Stimulated activated CD4-positive, alpha-beta T cell treated with anti-CD3 and anti-CD28 coated beads, Interleukin-15, amount 100 ng/mL, for 48 hours (primary cell): ENCODE results near the gene PLCL2.
"Not testable (repeated sequence)": the region's sequence is repeated elsewhere in the genome, so short reads cannot be mapped to it uniquely, and the experiment has no call there.

ENCODE experiments used
- DNase-seq, 2 donors: peaks; one replicate each; pipeline ENCODE4 v3.0.0-alpha.2; 2020; ENCODE audit warnings: low read depth in 2 of 2

The PLCL2 gene

DNA sequence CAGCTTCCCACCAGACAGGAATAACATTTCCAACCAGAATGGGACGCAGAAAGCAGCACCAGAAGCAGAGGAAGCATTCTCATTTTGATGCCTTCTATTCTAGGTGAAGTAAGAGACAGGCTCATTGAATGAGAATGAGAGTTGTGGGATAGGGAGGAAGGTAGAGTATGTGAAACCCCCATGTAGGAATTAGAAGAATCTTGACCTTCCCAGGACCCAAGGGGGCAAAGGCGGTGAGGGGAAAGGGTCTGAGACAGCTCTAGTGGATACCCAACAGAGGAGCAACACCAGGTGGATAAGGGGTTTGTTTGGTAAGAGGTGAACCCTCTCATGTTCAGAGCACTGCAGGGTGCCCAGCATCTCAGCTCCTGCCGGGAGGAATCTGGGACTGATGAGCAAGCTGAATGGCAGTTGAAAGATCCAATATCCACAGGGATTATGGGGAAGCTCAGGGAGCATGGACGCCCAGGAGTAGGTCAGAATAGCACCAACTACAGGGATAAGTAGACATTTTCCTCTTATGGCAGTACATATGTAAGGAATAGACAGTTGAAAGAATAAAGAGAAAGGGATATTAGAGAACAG lies 77.0 kb downstream of the PLCL2 start:
- DNase-seq: no peak

DNA sequence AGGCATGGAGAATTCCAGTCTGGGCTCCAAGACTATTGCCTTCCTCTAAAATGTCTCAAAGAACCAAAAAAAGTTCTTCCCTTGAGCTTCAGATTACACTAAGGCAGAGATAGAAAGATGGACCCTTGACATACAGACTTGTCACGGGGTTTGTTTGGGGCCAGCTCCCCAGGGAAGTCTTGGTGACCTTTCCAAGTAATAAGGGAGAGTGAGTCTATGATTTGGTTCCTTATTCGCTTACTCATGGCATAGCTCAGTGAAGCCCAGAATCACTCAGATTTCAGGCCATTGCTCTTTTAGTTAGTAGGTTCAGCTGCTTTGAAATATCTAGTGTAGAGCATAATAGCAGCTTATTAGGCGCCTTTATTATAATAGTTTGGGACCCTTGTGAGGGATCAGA lies 90.3 kb downstream of the PLCL2 start:
- DNase-seq: no peak

DNA sequence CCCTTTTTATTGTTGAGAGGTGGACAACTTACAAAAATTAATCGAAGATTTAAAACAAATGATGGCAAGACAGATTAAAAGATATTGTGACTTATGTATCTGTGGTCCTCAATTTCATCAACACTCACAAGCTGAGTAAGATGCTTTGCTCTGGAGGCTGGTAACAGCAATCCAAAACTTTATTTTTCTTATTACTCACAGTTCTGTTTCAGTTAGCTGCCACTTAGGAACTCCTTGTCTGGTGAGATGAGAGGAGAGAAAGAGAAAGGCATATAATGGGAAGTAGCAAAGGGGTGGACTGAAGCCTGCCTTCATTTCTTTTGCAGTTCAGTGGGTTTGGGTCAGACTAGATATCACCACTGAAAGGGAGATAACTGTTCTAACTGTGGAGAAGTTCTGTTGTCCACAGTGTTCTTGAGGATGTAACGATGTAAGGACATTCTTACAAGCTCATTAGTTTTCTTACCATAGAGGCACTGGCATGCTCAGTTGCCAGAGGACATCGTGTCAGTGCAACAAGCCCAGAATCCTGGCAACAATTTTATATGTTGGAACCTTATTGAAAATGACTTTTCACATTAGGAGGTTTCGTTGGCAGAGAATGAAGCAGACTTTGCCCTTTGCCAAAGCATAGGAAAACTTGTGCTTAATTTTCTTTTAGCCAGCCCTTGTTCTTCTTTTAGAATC lies 93.6 kb downstream of the PLCL2 start:
- DNase-seq: no peak

DNA sequence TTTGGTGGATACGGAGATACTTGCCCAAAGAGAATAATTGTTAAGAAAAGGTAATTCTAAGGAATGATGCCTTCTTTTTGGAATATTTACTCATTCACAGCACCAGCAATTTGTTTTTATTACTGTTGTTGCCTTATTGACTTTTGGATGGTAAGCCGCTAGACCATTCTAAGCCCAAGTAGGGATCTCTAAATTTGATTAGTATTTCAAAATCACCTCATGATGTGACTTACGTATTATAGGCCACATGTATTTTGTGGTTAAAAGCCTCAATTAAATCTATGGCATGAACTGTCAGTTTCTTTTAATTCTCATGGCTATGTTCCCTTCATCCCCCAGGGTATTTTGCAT lies 94.1 kb downstream of the PLCL2 start:
- no peak for DNase-seq

DNA sequence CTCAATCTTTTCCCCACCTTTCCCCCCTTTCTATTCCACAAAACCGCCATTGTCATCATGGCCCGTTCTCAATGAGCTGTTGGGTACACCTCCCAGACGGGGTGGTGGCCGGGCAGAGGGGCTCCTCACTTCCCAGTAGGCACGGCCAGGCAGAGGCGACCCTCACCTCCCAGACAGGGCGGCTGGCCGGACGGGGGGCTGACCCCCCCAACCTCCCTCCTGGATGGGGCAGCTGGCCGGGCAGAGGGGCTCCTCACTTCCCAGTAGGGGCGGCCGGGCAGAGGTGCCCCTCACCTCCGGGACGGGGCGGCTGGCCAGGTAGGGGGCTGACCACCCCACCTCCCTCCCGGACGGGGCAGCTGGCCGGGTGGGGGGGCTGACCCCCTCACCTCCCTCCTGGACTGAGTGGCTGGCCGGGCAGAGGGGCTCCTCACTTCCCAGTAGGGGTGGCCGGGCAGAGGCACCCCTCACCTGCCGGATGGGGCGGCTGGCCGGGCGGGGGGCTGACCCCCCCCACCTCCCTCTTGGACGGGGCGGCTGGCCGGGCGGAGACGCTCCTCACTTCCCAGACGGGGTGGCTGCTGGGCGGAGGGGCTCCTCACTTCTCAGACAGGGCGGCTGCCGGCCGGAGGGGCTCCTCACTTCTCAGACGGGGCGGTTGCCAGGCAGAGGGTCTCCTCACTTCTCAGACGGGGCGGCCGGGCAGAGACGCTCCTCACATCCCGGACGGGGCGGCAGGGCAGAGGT lies 95.2 kb downstream of the PLCL2 start:
- not testable (repeated sequence) for DNase-seq

DNA sequence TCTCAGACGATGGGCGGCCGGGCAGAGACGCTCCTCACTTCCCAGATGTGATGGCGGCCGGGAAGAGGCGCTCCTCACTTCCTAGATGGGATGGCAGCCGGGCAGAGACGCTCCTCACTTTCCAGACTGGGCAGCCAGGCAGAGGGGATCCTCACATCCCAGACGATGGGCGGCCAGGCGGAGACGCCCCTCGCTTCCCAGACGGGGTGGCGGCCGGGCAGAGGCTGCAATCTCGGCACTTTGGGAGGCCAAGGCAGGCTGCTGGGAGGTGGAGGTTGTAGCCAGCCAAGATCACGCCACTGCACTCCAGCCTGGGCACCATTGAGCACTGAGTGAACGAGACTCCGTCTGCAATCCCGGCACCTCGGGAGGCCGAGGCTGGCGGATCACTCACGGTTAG lies 95.8 kb downstream of the PLCL2 start:
- not testable (repeated sequence) for DNase-seq

DNA sequence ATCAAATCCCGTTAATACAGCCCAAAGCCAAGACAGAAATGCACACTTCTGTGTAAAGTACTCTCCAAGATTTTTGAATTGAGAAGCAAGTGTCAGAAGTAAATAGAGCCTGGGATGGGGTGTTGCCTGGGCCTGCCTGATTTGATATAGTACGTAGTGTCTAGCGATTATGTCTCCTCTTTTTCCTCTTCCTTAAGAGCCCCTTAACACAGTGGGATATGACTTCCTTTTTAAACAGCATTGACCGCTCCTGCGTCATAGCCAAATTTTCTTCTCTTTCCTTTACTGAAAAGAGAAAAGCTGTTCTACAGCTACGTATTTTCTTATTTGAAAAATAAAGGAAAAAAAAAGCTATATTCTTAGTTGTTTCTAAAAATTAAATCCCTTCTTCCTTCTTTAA lies 97.7 kb downstream of the PLCL2 start:
- DNase-seq: no peak

DNA sequence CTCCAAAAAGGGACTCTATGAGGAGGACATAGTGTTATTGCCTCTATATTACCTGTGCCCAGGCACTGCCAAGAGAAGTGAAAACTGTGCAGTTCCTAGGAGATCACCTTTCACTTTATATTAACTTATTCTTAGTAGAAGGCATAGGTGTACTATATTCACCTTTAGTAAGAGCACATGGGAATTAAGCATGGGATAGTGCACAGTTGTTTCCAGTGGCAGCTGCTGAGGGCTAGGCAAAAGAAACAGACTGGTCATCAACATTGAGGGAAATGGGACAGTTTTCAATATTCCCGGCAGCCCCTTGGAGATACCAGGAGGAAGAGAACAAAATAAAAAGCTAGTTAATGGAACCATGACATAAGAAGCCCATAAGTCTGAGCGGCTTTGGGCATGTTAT lies 100.9 kb downstream of the PLCL2 start:
- no peak for DNase-seq

DNA sequence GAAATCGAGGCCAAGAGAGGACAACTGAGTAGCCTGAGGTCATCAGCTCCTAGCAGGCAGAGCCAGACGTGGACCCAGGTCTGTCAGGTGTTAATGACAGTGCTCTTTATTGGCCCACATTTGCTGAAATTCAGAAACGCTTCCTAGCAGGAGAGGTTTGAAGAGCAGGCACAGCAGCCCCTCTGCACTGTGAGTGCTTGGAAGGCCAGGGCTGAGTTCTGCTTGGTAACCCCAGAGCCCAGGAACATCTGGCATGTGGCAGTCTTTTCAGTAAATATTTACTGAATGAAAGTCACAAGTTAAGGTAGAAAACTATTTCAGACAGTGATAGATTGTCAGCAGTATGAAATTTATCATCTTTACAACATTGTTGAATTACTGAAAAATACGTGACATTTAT lies 102.4 kb downstream of the PLCL2 start:
- no peak for DNase-seq

DNA sequence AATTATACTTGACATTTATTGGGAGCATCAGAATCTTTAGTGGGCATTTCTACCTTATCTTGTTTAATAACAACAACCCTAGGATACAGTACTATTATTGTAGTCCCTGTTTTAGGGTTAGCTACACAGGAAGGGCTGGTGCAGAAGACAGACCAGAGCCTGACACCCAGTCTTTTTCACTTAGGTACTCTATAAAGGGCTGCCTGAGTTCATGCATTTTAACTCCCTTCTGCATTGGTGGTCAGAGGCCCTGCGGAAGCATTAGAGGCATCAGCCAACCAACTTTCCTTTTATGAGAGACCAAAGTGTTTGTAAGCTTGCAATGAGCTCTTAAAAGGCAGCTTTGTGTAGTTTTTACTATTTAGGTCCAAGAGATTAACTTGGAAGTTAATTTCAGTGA lies 105.4 kb downstream of the PLCL2 start:
- no peak for DNase-seq

DNA sequence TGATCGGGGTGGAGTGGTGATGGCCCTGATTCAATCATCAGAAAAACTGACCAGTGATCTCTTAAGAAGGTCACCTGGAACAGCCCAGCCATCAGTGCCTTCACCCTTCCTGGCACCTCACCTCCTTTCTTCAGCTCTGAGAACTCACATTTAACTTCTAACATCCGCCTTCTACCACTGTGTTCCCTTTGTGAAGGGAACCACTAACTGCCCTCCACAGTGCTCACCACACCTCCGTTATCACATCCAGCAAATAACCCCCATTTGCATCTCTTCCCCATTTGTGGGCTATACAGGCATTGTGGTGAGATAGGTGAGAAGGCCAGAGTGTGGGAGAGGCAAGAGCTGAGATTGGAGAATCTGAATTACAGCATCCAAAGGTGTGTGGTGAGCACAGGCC lies 107.4 kb downstream of the PLCL2 start:
- no peak for DNase-seq

DNA sequence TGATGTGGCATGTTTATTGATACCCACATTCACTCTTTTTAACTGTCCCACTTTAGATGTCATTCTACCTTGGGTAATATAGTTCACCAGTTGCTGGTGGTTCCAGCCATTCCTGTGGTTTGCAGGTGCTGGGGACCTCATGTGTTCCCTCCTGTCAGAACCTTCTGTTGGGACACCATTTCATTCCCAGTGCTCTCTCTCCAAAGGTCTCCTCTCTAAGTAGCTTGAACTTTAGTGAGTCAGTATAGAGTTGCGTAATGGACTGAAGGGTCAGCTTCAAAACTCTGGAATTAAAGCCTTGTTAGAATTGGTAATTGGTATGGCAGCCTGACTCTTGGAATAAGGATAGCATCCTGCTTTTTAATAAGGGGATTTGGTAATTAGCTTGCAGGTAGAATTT lies 108.5 kb downstream of the PLCL2 start:
- DNase-seq: no peak

DNA sequence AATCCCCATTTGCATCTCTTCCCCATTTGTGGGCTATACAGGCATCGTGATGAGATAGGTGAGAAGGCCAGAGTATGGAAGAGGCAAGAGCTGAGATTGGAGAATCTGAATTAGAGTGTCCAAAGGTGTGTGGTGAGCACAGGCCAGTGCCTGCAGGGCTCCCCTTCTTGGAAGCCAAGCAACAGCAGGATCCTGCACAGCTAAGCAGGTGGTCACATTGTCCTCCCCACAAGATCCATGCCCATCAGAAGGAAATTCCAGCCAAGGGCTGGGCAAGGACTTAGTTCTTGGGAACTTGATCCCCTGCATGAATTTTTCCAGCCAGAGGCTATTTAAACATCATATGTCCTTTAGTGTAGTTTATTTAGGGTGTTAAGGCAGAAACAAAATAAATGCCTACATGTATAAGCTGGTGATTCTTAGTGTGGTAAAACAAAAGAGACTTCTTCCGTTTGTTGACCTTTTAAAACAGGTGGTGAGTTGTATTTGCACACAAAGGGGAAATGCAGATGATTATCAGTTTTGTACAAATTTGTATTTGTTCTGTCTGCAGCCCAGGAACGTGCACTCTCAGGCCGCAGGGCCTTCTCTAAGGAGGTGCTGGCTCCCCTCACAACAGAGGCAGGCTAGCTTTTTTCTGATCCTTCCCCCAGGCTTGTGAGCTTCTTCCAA lies 110.2 kb downstream of the PLCL2 start:
- no peak for DNase-seq

DNA sequence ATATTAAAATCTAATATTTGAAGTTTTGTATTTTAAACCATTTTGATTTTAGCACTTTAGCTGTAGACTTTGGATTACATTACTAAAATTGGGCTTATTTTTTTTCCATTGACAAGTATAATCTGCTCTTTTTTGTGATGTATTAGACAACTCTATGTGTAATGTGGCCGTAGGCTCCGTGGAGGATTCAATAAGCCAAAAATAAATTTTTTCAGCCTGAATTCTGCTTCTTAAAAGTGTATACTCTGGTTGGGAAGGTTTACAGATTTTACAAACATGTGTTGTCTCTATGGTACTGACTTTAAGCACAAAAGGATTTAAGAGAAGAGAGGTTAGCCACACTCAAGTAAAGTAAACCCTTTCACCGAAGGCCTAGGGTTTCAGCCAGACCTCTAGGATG lies 110.8 kb downstream of the PLCL2 start:
- DNase-seq: no peak

DNA sequence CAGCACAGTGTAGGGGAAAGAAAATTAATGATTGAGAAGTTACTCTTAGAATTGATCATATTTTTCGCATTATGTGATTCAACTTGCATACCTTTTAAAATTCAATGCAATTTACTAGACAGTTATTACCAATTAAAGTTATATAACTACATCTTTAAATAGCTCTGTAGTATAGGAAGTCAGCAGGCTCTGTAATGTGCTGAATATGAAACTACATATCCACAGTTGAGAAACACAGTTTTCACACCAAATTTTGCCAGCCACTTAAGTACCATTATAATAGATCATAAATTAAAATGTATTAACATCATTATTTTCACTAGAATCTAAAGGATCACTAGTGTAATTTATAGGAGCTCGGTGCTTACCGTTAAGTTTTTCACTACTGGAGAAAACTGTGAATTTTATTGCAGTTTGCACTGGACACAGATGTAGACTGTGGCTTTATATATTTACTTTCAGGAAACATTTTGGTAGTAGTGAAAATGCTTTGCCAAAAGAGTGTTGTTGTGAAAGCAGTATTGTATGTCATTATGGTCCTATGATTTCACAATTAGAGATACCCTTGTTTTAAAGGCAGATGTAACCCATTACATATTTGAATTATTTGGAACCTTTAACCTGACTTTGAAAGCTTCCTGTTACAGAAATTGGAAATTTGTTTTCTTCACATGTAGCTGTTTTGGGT lies 113.6 kb downstream of the PLCL2 start:
- DNase-seq: no peak

DNA sequence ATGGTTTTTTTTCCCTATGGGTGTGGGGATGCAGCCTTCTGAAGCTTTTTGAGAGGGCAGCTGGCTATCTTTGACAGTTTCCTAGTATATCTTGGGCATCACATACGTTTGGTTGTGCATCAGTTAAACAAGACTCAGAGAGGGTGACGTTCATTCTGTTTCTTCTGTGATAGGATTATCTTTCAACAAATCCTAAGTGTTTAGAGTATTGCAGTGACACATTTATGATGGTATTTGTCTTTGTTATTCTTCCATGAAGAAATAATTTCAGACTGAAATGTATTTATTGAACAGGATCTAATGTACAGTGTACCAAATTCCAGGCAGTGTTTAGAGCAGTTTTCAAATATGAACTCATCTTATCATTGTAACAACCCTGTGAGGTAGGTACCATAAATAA lies 114.4 kb downstream of the PLCL2 start:
- no peak for DNase-seq

DNA sequence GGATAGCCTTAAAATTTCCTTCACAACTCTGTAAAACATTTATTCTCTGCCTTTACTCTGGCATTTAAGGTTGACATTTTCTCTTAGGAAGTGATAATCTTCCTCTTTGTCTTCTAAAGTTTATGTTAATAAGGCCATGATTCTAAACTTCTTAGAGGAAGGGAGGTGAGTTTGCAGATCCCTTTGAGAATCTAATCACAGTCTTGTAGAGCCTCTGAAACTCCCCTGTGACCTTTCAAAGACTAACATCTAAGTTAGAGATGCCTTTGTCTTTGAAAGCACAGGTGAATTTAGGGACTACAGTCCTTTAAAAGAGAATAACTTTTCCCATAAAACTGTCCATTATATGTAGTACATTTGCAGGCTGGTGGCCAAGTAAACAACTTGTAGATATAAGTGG lies 115.1 kb downstream of the PLCL2 start:
- DNase-seq: no peak

DNA sequence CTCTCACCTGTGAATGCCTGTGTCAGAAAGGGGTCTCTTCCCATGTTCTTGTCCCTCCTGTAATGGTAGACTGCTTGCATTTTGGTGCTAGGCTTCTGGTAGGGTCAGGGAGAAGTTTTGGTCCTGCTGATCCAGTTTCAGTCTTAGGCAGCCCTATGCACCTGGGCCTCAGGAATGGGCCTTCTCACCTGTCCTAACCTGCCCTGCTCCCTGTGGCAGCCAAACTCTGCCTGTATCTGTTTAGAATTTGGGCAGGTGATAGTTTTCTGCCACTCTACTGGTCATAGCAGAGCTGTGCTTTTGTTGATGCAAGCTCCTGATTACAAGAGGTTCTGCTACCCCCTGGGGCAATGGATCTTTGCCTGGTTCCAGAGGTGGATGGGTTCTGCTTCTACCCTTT lies 118.7 kb downstream of the PLCL2 start:
- DNase-seq: no peak

DNA sequence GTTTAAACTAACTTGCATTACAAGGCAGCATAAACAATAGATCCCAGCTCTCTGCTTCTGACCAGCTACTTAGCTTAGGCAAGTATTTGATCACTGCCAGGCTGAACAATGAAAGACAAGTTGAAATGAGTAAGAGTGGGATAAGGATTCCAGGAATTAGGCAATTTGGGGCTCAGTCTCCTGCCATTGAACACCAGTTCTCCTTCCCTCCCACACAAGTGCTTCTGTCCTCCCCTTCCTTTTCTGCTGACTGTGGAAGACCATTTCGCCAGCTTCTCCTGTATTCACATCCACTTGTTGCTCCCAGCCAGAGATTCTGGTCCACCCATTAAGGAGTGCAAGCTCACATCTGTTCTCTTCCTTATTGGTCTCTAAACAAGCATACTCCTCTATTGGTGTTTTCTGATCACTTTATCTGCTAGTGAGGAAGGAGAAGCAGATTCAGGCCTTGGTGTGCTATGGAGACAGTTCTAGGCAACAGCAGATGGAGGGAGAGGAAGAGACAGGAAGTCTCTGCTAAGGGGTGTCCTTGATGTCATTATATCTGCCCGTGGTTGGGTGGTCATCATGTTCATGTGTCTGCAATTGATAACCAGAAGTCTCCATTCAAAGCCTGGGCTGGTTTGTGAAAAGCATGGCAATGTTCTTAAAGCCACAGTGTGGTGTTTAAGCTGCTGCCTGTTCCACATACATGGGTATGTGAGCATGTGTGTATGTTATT lies 121.5 kb downstream of the PLCL2 start:
- DNase-seq: no peak

DNA sequence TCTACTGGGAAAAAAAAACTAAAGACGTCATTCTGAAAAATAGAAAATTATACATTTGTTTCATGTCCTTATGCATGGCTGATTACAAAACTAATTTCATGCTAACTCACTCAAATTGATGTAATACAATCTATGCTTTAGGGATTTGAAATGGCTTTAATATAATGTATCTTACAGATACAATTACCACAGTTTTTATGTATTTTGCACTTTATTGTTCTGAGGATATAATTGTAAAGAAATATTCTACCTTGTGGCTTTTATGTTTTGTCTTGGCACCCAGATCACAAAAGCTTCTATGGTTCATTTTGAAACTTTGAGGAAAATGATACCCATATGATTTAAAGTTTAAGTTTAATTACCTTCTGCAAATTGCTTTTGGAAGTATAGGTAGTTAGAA lies 122.5 kb downstream of the PLCL2 start:
- DNase-seq: no peak

DNA sequence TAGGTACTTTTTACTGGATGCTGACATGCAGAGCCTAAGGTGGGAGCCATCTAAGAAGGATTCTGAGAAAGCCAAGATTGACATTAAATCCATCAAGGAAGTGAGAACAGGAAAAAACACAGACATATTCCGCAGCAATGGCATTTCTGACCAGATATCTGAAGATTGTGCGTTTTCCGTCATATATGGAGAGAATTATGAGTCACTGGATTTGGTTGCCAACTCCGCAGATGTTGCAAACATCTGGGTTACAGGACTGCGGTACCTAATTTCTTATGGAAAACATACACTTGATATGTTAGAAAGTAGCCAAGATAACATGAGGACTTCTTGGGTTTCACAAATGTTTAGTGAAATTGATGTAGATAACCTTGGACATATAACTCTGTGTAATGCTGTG lies 125.1 kb downstream of the PLCL2 start:
- DNase-seq: no peak
